Suprapubic skin (tissue), 4 donors: Measurements from ENCODE around the gene TRRAP. TPM values are rescaled to one million over a fixed set of nuclear protein-coding genes. Genes with fewer than 3 reads are reported as not detected.
A peak's percentile ranks its signal among the peaks of the same experiment; 100 is the strongest.

ENCODE experiments used
- DNase-seq, 2 donors: peaks; one replicate each; pipeline ENCODE4 v3.0.0-alpha.2; 2019; ENCODE audit warnings: low spot score in 2 of 2
- H3K27ac ChIP-seq: fragments of 200-600 bp; sonication (generic); one replicate; pipeline ENCODE4 v1.5.1; 2019
- H3K27me3 ChIP-seq: fragments of 200-600 bp; sonication (generic); one replicate; pipeline ENCODE4 v1.5.1; 2019
- H3K36me3 ChIP-seq: fragments of 200-600 bp; sonication (generic); one replicate; pipeline ENCODE4 v1.5.1; 2019
- H3K4me1 ChIP-seq: fragments of 200-600 bp; sonication (generic); one replicate; pipeline ENCODE4 v1.5.1; 2019
- H3K4me3 ChIP-seq: fragments of 200-600 bp; sonication (generic); one replicate; pipeline ENCODE4 v1.5.1; 2019; ENCODE audit warnings: mild to moderate bottlenecking
- H3K9me3 ChIP-seq: fragments of 200-600 bp; sonication (generic); one replicate; pipeline ENCODE4 v1.5.1; 2019
- CTCF ChIP-seq, 2 donors: fragments of 200-600 bp in 1 of 2; fragments of 450-650 bp in 1 of 2; sonication (generic) in 1 of 2; IDR thresholded peaks; one replicate each; pipeline ENCODE4 v1.5.1; 2016 to 2019; ENCODE audit warnings: antibody characterized with exemption in 2 of 2, mild to moderate bottlenecking in 1 of 2, moderate library complexity in 1 of 2
- EP300 ChIP-seq: sonication (generic); formaldehyde crosslinking; IDR thresholded peaks from one replicate; pipeline ENCODE4 v1.6.1; 2017; ENCODE audit warnings: antibody characterized with exemption
- POLR2A ChIP-seq, 2 donors: fragments of 450-650 bp; IDR thresholded peaks; one replicate each; pipeline ENCODE4 v1.6.1; 2017; ENCODE audit warnings: antibody characterized with exemption in 2 of 2, mild to moderate bottlenecking in 2 of 2, moderate library complexity in 2 of 2
- POLR2AphosphoS5 ChIP-seq, 3 donors: sonication (generic); formaldehyde crosslinking; IDR thresholded peaks; one replicate each; pipeline ENCODE4 v1.6.1; 2017; ENCODE audit warnings: antibody characterized with exemption in 3 of 3
- WGBS: methylation state at CpG from one replicate; pipeline ENCODE4 v1.1.5; 2018; 5-methylcytosine and 5-hydroxymethylcytosine counted together
- total RNA-seq, 4 donors: library from RNA; depleted of rRNA; stranded (reverse); fragments of >200 nt; gene quantifications; one replicate each; pipeline ENCODE4 v1.1.0, GENCODE V29; 2016

The TRRAP gene
- total RNA-seq, 4 donors from 2014 or later: 46.2 to 97.1 (median 65.7) TPM

- 70% methylated on average over 2 of the region's 2 CpGs for WGBS
- TF ChIP-seq EP300 (no peak), POLR2A (IDR thresholded peaks at IDR 0.05) (no peak), POLR2AphosphoS5 (IDR thresholded peaks at IDR 0.05) (no peak), CTCF (IDR thresholded peaks at IDR 0.05) (no peak)
- no peak overlapping the region for H3K27ac ChIP-seq
Observed at GRCh38 chr7:98868450-98868849, 9.9 kb upstream of the TRRAP start.

GRCh38 chr7:98869027-98869596 lies 9.2 kb upstream of the TRRAP start:
- H3K4me1 ChIP-seq: peaks cover 18% of the 10 kb centered on the region
- H3K4me3 ChIP-seq: peak overlapping the region; percentile 50
- TF ChIP-seq POLR2AphosphoS5 (IDR thresholded peaks at IDR 0.05) (no peak), CTCF (IDR thresholded peaks at IDR 0.05) (no peak), EP300 (no peak)
- WGBS: 31% methylated on average over 17 of the region's 25 CpGs
- H3K27me3 ChIP-seq: peaks cover 34% of the 10 kb centered on the region
- H3K9me3 ChIP-seq: no peaks in the 10 kb centered on the region
- DNase-seq: no peak
- H3K36me3 ChIP-seq: no peaks in the 10 kb centered on the region
- H3K27ac ChIP-seq: no peak overlapping the region

More at GRCh38 chr7:98868450-98868849, 9.9 kb upstream of the TRRAP start:
- DNase-seq: no peak
- Histone ChIP-seq H3K27me3 (peaks cover 34% of the 10 kb centered on the region), H3K4me1 (peaks cover 18% of the 10 kb centered on the region), H3K9me3 (no peaks in the 10 kb centered on the region), H3K4me3 (no peak overlapping the region), H3K36me3 (no peaks in the 10 kb centered on the region)

- Histone ChIP-seq H3K4me3 (peak within 1 kb of the TSS; percentile 50), H3K36me3 (no peaks in the 10 kb centered on the region), H3K27ac (no peak within 1 kb of the TSS), H3K27me3 (peaks cover 34% of the 10 kb centered on the region), H3K9me3 (no peaks in the 10 kb centered on the region), H3K4me1 (peaks cover 18% of the 10 kb centered on the region)
- WGBS: 0% methylated on average over 1 of the region's 69 CpGs
- DNase-seq: no peak
- no peak for TF ChIP-seq POLR2A (IDR thresholded peaks at IDR 0.05)
- no peak for TF ChIP-seq POLR2AphosphoS5 (IDR thresholded peaks at IDR 0.05)
- TF ChIP-seq CTCF (IDR thresholded peaks at IDR 0.05): no peak
- no peak for TF ChIP-seq EP300
Observed at GRCh38 chr7:98869597-98870120, 8.7 kb upstream of the TRRAP start, which contains the start of gene TMEM130. TMEM130 (minus strand) TSS chr7:98870014; CDS start chr7:98869861, 153 bp downstream.

GRCh38 chr7:98870121-98870651 lies 8.1 kb upstream of the TRRAP start:
- Histone ChIP-seq H3K27me3 (peaks cover 34% of the 10 kb centered on the region), H3K4me3 (peak overlapping the region; percentile 50), H3K36me3 (no peaks in the 10 kb centered on the region), H3K27ac (no peak overlapping the region), H3K4me1 (peaks cover 18% of the 10 kb centered on the region), H3K9me3 (no peaks in the 10 kb centered on the region)
- TF ChIP-seq EP300: no peak
- no peak for TF ChIP-seq POLR2A (IDR thresholded peaks at IDR 0.05)
- no peak for TF ChIP-seq CTCF (IDR thresholded peaks at IDR 0.05)
- TF ChIP-seq POLR2AphosphoS5 (IDR thresholded peaks at IDR 0.05): no peak
- under 1% methylated on average over 33 of the region's 35 CpGs for whole genome bisulfite sequencing
- DNase-seq: peak in 1 of 2 donors; percentile 70

- Histone ChIP-seq H3K4me1 (peaks cover 18% of the 10 kb centered on the region), H3K9me3 (no peaks in the 10 kb centered on the region), H3K27me3 (peaks cover 34% of the 10 kb centered on the region), H3K27ac (no peak overlapping the region), H3K36me3 (no peaks in the 10 kb centered on the region), H3K4me3 (no peak overlapping the region)
- TF ChIP-seq POLR2AphosphoS5 (IDR thresholded peaks at IDR 0.05) (no peak), POLR2A (IDR thresholded peaks at IDR 0.05) (no peak), EP300 (no peak), CTCF (IDR thresholded peaks at IDR 0.05) (no peak)
- DNase-seq: peak; percentile 31 to 66
- 87% methylated on average over 7 of the region's 17 CpGs for WGBS
Observed at GRCh38 chr7:98870807-98871491, 7.4 kb upstream of the TRRAP start.
